ENCODE results near the gene PROK1. TPM values are rescaled to one million over a fixed set of nuclear protein-coding genes. Genes with fewer than 3 reads are reported as not detected.

The PROK1 gene
- total RNA-seq, 8 experiments from 2014 or later: 0.13 to 0.57 (median 0.25) TPM; not detected in 4

DNA sequence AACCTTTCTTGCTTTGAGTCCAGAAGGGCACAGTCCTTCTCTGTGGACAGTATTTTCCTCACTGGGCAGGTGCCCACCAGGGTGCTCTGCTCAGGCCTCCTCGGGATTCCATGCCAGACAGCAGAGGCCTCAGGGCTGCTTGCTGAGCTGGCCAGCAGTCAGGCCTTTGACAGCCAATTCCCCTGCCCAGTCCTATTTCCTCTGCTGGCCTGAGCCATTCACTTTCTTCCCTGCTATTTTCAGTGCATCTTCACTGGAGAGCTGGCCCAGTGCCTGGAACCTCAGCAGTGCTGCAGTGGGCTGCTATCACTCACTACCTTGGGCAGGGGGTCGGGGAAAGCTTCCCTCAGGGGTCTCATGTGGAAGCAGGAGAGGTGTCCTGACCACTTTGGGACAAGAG is 34.8 kb downstream of the PROK1 start:
- ATAC-seq (replicated peaks in 6 of 8): no peak
- in situ Hi-C loops (cut with MboI; ENCODE audit: low pct_unique_long_range_greater_than_20kb in 2 of 9, low sequenced_read_pairs in 9 of 9, unreplicated experiment in 9 of 9): no loop called here
- WGBS, 10 experiments: 0 to 90% (median 52%) methylated on average over 1 to 2 of the region's 2 CpGs; no CpG with 5 or more reads in 5 of the 10 experiments
- Histone ChIP-seq H3K4me1 (replicated peaks in 1 of 2) (no peaks in the 10 kb centered on the region), H3K27ac (no peak overlapping the region), H3K4me3 (no peak overlapping the region)

DNA sequence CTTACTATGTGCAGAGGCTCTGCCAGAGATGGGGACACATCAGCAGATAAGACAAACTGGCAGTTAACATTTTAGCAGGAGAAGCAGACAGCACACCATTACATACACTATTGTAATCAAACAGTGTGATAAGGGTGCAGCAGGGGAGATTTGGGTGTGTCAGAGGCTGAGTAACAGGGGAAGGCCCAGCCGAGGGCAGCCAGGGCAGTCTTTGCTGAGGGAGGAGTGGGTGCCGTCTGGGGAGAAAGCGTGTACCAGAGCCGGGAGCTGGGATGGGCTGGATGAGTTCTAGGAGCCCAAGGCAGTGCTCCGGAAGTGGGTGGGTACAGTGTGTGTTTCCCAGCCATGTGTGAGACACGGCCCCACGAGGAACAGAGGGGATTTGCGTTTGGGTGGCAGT is 36.8 kb downstream of the PROK1 start:
- ATAC-seq (replicated peaks in 6 of 8): peak in 6 of 8 experiments; percentile 3 to 89 (median 24)
- in situ Hi-C loops (cut with MboI; ENCODE audit: low pct_unique_long_range_greater_than_20kb in 2 of 9, low sequenced_read_pairs in 9 of 9, unreplicated experiment in 9 of 9): no loop called here
- WGBS, 10 experiments: 10 to 90% (median 50%) methylated on average over 2 to 5 of the region's 8 CpGs; no CpG with 5 or more reads in 3 of the 10 experiments
- no peak overlapping the region for H3K4me3 ChIP-seq
- H3K4me1 ChIP-seq (replicated peaks in 1 of 2): no peaks in the 10 kb centered on the region
- H3K27ac ChIP-seq: no peak overlapping the region

DNA sequence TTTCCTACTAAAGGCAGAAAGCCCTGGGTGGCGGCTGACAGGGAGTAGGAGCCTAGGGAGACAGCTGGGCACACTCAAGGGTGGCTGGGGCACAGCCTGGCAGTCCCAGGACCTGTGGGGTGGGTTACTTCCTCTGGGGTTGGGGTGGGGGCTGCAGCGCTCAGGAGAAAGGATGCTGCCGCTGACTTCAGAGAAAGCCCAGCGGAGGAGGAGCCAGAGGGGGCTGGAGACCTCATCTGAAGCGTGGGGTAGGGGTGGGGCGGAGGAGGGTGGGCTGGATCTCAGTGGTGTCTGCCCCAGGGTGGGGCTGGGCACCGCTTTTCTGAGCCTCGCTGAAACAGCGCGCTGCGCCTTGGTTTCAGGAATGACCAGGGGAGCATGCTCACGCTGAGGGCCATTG is 37.2 kb downstream of the PROK1 start:
- Histone ChIP-seq H3K4me3 (no peak overlapping the region), H3K4me1 (replicated peaks in 1 of 2) (no peaks in the 10 kb centered on the region), H3K27ac (no peak overlapping the region)
- in situ Hi-C loops (cut with MboI; ENCODE audit: low pct_unique_long_range_greater_than_20kb in 2 of 9, low sequenced_read_pairs in 9 of 9, unreplicated experiment in 9 of 9): no loop called here
- peak in 3 of 8 experiments; percentile 22 to 38 (median 30) for ATAC-seq (replicated peaks in 6 of 8)
- 80 to 100% (median 83%) methylated on average over 2 to 4 of the region's 12 CpGs; no CpG with 5 or more reads in 7 of the 10 experiments for WGBS, 10 experiments

DNA sequence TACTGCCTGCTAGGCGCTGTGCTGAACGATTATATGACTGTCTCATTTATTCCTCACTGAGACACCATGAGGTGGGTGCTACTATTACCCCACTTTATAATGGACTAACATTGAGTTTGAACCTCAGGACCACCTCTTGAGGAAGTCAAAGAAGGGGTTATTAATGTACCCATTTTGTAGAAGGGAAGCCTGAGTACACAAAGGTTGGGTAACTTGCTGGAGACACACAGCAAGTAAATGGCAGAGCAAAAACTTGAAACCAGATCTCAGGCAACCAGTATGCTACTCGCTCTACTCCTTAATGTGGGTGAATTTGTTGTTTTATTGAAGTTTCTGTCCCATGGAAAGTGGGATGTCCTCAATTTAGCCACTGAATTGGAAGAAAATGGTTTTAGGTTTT is 37.9 kb downstream of the PROK1 start:
- Histone ChIP-seq H3K27ac (no peak overlapping the region), H3K4me3 (no peak overlapping the region), H3K4me1 (replicated peaks in 1 of 2) (peaks cover 0 to under 1% of the 10 kb centered on the region in 2 donors)
- in situ Hi-C loops (cut with MboI; ENCODE audit: low pct_unique_long_range_greater_than_20kb in 2 of 9, low sequenced_read_pairs in 9 of 9, unreplicated experiment in 9 of 9): no loop called here
- WGBS, 10 experiments: 43 to 67% (median 53%) methylated on average over 2 to 3 of the region's 3 CpGs; no CpG with 5 or more reads in 4 of the 10 experiments
- no peak for ATAC-seq (replicated peaks in 6 of 8)

DNA sequence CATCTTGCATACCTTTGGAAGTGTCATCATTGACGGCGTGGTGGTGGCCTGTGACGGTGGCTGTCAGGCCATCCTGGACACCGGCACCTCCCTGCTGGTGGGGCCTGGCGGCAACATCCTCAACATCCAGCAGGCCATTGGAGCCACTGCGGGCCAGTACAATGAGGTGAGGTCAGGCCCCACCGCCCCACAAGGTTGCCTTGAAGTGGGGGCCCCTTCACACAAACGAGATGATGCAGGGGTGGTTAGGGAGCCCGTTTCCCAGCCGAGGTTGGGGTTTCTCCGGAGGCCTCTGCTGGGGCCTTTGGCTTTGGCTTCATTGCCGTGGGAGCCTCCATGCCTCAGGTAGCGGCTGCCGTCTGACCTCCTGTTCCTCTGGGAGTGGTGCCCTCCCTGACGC is 38.5 kb downstream of the PROK1 start:
- in situ Hi-C loops (cut with MboI; ENCODE audit: low pct_unique_long_range_greater_than_20kb in 2 of 9, low sequenced_read_pairs in 9 of 9, unreplicated experiment in 9 of 9): no loop called here
- WGBS, 10 experiments: 87 to 93% methylated on average over 5 to 13 of the region's 15 CpGs; no CpG with 5 or more reads in 8 of the 10 experiments
- Histone ChIP-seq H3K4me1 (replicated peaks in 1 of 2) (peaks cover 3 to 6% of the 10 kb centered on the region in 2 donors), H3K4me3 (no peak overlapping the region), H3K27ac (no peak overlapping the region)
- ATAC-seq (replicated peaks in 6 of 8): no peak

DNA sequence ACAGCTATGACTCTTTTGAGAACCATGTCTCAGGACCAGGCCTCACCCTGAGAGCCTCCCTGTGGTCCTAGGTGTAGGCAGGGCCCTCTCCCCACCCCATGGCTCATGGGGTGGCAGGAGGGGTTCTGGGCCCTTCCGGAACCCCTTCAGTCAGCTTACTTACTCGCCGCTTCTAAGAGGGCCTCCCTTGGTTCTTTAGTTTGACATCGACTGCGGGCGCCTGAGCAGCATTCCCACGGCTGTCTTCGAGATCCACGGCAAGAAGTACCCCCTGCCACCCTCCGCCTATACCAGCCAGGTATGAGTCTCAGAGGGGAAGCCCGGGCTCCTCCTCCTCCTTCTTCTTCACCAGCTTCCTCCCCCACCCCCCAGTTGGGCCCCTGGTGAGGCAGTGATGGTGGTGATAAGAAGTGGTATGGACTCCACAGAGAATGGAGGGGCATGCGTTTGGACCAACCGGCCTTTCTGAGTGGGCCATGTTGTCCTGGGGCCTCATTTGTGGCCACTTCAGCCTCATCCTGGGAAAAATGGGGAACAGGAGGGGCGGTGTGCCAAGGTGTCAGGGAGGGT is 39.1 kb downstream of the PROK1 start:
- WGBS, 10 experiments: 92 to 100% (median 100%) methylated on average over 1 to 9 of the region's 14 CpGs; no CpG with 5 or more reads in 5 of the 10 experiments
- H3K4me3 ChIP-seq: no peak overlapping the region
- H3K27ac ChIP-seq: no peak overlapping the region
- in situ Hi-C loops (cut with MboI; ENCODE audit: low pct_unique_long_range_greater_than_20kb in 2 of 9, low sequenced_read_pairs in 9 of 9, unreplicated experiment in 9 of 9): loop anchor here in 1 of 9 experiments (10.0 kb wide), 1 partner anchor 285 kb away; no protein-coding TSS in a partner anchor
- peaks cover 9 to 11% of the 10 kb centered on the region in 2 donors for H3K4me1 ChIP-seq (replicated peaks in 1 of 2)
- ATAC-seq (replicated peaks in 6 of 8): no peak

DNA sequence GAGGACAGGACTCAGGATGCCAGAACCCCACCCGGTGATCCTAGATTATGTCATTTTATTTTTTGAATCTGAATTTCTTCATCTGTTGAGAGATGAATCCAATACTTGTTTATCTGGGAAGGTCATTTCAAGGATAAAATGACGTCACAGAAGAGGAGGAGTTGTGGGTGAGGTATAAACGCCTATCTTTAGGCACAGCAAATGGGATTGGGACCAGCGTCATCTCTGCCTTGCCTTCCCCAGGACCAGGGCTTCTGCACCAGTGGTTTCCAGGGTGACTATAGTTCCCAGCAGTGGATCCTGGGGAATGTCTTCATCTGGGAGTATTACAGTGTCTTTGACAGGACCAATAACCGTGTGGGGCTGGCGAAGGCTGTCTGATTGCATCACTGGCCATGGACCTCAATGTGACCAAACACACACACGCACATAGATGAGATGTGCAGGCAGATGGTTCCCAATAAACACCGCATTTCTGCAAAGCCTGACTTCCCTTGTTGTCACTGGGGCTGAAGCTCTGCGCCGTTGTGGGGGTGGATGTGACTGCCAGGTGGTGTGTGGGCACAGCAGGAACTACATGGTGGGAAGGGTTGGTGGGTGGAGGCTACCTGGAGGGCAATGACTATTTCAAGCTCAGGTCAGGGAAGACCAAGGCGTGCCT is 40.0 kb downstream of the PROK1 start:
- H3K4me3 ChIP-seq: no peak overlapping the region
- ATAC-seq (replicated peaks in 6 of 8): no peak
- in situ Hi-C loops (cut with MboI; ENCODE audit: low pct_unique_long_range_greater_than_20kb in 2 of 9, low sequenced_read_pairs in 9 of 9, unreplicated experiment in 9 of 9): loop anchor here in 1 of 9 experiments (10.0 kb wide), 1 partner anchor 286 kb away; no protein-coding TSS in a partner anchor
- H3K4me1 ChIP-seq (replicated peaks in 1 of 2): peaks cover 18 to 19% of the 10 kb centered on the region in 2 donors
- no peak overlapping the region for H3K27ac ChIP-seq
- 33 to 100% (median 67%) methylated on average over 1 to 11 of the region's 11 CpGs; no CpG with 5 or more reads in 1 of the 10 experiments for WGBS, 10 experiments

DNA sequence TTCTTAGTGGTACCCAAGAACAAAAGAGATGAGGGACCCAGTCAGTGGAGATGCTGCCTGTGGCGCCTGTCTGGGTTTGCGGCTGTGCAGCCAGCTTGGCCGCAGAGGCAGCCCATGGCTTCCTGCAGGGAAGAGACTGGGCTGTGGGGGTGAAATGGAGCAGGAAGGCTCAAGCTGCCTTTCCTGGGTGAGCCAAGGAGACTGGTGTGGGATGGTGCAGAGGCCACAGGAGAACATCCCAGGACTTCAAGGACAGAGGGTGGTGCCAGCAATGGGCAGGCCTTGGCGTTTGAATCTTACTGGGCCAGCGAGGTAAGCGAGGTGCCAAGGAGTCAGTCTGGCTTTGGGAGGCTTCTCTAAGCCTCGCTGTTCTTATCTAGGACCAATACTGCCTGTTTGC is 41.6 kb downstream of the PROK1 start:
- in situ Hi-C loops (cut with MboI; ENCODE audit: low pct_unique_long_range_greater_than_20kb in 2 of 9, low sequenced_read_pairs in 9 of 9, unreplicated experiment in 9 of 9): loop anchor here in 1 of 9 experiments (10.0 kb wide), 1 partner anchor 288 kb away; no protein-coding TSS in a partner anchor
- no peak overlapping the region for H3K4me3 ChIP-seq
- ATAC-seq (replicated peaks in 6 of 8): no peak
- WGBS, 10 experiments: 60 to 100% (median 97%) methylated on average over 1 to 4 of the region's 7 CpGs; no CpG with 5 or more reads in 3 of the 10 experiments
- H3K27ac ChIP-seq: no peak overlapping the region
- H3K4me1 ChIP-seq (replicated peaks in 1 of 2): peaks cover 18 to 22% of the 10 kb centered on the region in 2 donors

DNA sequence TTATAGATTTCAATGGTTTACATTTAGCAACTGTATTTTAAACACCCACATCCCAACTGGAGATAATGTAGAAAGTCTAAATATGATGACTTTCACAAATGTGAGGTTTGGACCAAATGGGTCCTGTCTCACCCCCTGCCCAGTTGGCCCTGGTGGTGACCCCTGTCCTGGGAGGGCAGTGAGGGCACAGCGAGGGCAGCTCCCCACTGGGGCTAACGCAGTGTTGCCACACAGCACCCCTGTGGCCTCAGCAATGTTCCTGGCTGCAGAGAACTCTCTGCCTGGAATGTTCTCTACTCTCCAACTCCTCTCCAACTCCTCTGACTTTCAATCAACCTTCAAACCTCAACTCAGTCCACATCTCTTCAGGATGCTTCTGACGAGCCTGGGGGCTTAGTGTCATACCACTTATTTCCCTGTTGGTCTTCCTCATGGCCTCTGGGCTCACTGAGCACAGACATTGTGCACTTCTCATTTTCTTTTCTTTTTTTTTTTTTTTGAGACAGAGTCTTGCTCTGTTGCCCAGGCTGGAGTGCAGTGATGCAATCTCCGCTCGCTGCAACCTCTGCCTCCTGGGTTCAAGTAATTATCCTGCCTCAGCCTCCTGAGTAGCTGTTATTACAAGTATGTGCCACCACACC is 42.2 kb downstream of the PROK1 start:
- 73 to 100% (median 90%) methylated on average over 1 to 5 of the region's 5 CpGs; no CpG with 5 or more reads in 3 of the 10 experiments for WGBS, 10 experiments
- in situ Hi-C loops (cut with MboI; ENCODE audit: low pct_unique_long_range_greater_than_20kb in 2 of 9, low sequenced_read_pairs in 9 of 9, unreplicated experiment in 9 of 9): loop anchor here in 1 of 9 experiments (10.0 kb wide), 1 partner anchor 288 kb away; no protein-coding TSS in a partner anchor
- Histone ChIP-seq H3K4me1 (replicated peaks in 1 of 2) (peaks cover 23 to 28% of the 10 kb centered on the region in 2 donors), H3K27ac (no peak overlapping the region), H3K4me3 (no peak overlapping the region)
- no peak for ATAC-seq (replicated peaks in 6 of 8)

DNA sequence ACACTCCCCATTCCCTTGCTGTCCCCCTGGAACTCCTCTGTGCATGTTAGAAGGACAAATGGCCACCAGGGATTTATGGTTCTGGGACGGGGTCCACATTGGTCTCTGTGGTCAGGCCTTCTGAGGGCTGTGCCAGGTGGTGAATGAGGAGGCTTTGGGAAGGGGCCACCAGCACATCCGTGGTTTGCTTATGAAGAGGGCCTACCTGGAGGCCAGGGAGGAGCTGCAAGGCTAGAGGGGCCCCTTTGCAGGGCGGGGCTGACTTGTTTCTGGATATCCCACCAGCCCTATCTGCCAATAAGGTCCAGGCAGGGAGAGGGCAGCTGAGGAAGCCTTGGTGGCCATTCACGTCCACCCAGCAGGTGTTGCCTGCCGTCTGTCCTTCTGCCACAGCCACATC is 43.1 kb downstream of the PROK1 start:
- no peak for ATAC-seq (replicated peaks in 6 of 8)
- Histone ChIP-seq H3K27ac (no peak overlapping the region), H3K4me1 (replicated peaks in 1 of 2) (peaks cover 23 to 28% of the 10 kb centered on the region in 2 donors), H3K4me3 (no peak overlapping the region)
- 17 to 100% (median 77%) methylated on average over 1 to 2 of the region's 5 CpGs; no CpG with 5 or more reads in 3 of the 10 experiments for WGBS, 10 experiments
- in situ Hi-C loops (cut with MboI; ENCODE audit: low pct_unique_long_range_greater_than_20kb in 2 of 9, low sequenced_read_pairs in 9 of 9, unreplicated experiment in 9 of 9): loop anchor here in 1 of 9 experiments (10.0 kb wide), 1 partner anchor 289 kb away; no protein-coding TSS in a partner anchor

DNA sequence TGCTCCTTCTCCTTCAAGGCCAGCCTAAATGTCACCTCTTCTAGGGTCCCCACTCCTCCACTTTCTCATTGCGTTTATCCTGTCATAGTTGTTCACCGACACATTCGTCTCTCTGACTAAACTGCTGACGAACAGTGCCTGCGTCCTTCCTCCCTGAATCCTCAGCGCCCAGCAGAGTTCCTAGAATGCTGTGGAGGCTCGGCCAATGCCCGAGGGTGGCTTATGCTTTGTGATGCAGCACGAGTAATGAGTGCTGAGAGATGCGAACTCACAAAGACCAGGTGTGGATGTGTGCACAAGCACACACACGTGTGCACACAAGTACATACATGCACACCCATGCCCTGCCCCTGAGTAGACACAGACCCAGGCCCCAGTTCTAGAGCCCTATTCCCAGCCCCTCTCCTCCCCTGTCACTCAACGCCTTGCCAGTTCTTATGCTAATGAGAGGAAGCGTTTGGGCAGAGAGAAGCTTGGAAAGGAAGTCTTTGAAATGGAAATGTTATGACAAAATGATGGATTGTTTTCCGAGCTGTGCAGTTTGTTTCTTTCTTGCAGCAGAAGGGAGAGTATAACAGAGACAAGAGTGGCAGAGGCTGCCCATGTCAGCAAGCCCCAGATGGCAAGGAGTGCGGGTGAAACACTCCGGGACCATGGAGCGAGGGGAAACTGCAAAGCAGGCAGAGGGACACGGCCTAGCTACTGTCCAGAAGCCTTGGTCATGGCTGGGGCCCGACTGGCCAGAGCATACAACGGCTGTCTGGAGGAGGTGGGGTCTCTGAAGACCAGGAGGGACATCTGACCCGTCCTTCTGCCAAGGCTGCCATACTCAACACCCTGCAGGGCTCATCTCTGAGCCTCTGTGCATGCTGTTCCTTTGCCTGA is 43.8 kb downstream of the PROK1 start:
- Histone ChIP-seq H3K27ac (peak overlapping the region; percentile 2 to 14), H3K4me3 (no peak overlapping the region), H3K4me1 (replicated peaks in 1 of 2) (peaks cover 23 to 28% of the 10 kb centered on the region in 2 donors)
- WGBS, 10 experiments: 8 to 60% (median 19%) methylated on average over 3 to 14 of the region's 21 CpGs; no CpG with 5 or more reads in 1 of the 10 experiments
- peak in 7 of 8 experiments; percentile 5 to 90 (median 85) for ATAC-seq (replicated peaks in 6 of 8)
- in situ Hi-C loops (cut with MboI; ENCODE audit: low pct_unique_long_range_greater_than_20kb in 2 of 9, low sequenced_read_pairs in 9 of 9, unreplicated experiment in 9 of 9): loop anchor here in 1 of 9 experiments (10.0 kb wide), 1 partner anchor 290 kb away; no protein-coding TSS in a partner anchor

Measured in motor neuron (in vitro differentiated cells).